NCI-H2107 treated with DMSO at 0.1 percent for 48 hours (cell line): Measurements from ENCODE around the gene RGS10.
"Not testable (repeated sequence)": the region's sequence is repeated elsewhere in the genome, so short reads cannot be mapped to it uniquely, and the experiment has no call there.

Experiments
- DNase-seq: peaks from one replicate; lab custom pipeline; 2025; ENCODE audit not compliant: unreplicated experiment; lab: John Stamatoyannopoulos, UW

RGS10 gene

GRCh38 chr10:119539359-119539825 is 3.1 kb downstream of the RGS10 start:
- no peak for DNase-seq

- no peak for DNase-seq
These were observed 3.7 kb downstream of the RGS10 start for GRCh38 chr10:119538632-119539358.

GRCh38 chr10:119537953-119538630 is 4.4 kb downstream of the RGS10 start:
- DNase-seq = no peak

GRCh38 chr10:119536508-119537025 is 6.0 kb downstream of the RGS10 start:
- DNase-seq = no peak

- no peak for DNase-seq
These were observed 6.5 kb downstream of the RGS10 start for GRCh38 chr10:119535837-119536507.

- DNase-seq = no peak
These were observed 7.2 kb downstream of the RGS10 start for GRCh38 chr10:119535305-119535704.

- DNase-seq = no peak
These were observed 9.0 kb downstream of the RGS10 start for GRCh38 chr10:119533473-119533872.

- not testable (repeated sequence) for DNase-seq
These were observed 9.7 kb downstream of the RGS10 start for GRCh38 chr10:119532791-119533190.

GRCh38 chr10:119532251-119532650 is 10.3 kb downstream of the RGS10 start:
- DNase-seq = not testable (repeated sequence)

GRCh38 chr10:119531067-119531466 is 11.5 kb downstream of the RGS10 start:
- DNase-seq = no peak

GRCh38 chr10:119528663-119529237 is 13.8 kb downstream of the RGS10 start:
- not testable (repeated sequence) for DNase-seq

GRCh38 chr10:119526621-119527592 is 15.6 kb downstream of the RGS10 start:
- no peak for DNase-seq

- DNase-seq = no peak
These were observed 16.4 kb downstream of the RGS10 start for GRCh38 chr10:119526149-119526548.

GRCh38 chr10:119525116-119525515 is 17.4 kb downstream of the RGS10 start:
- DNase-seq = no peak

- DNase-seq = no peak
These were observed 17.8 kb downstream of the RGS10 start for GRCh38 chr10:119524720-119525070.

GRCh38 chr10:119523895-119524719 is 18.4 kb downstream of the RGS10 start:
- no peak for DNase-seq

- DNase-seq = no peak
These were observed 19.6 kb downstream of the RGS10 start for GRCh38 chr10:119522747-119523426.

GRCh38 chr10:119521443-119522204 is 20.9 kb downstream of the RGS10 start:
- DNase-seq = no peak
